Activated B cell treated with CpG ODN at 0.5 μM for 24 hours (primary cell): ENCODE results near the gene SCNN1A. TPM values are rescaled to one million over a fixed set of nuclear protein-coding genes. Genes with fewer than 3 reads are reported as not detected.

ENCODE experiments used
- ATAC-seq: fragments of 200-7000 bp; cut with Tn5 transposase; one replicate; pipeline ENCODE4 v1.10.0; 2021; ENCODE audit warnings: low read depth, mild to moderate bottlenecking, moderate library complexity
- CTCF ChIA-PET: fragments of 350-600 bp; sonication (Branson Sonifier 250); formaldehyde crosslinking; loops from one replicate; lab custom pipeline; 2021; ENCODE audit warnings: antibody characterized with exemption; lab: Charles Lee
- POLR2A ChIA-PET: fragments of 350-600 bp; sonication (Branson Sonifier 250); formaldehyde crosslinking; loops from one replicate; lab custom pipeline; 2021; ENCODE audit warnings: antibody characterized with exemption; lab: Charles Lee
- DNase-seq: peaks from one replicate; pipeline ENCODE4 v3.0.0; 2022
- H3K27ac Mint-ChIP-seq: one replicate; pipeline ENCODE4 v1.8.0; 2020; ENCODE audit warnings: mixed read lengths
- H3K27me3 Mint-ChIP-seq: one replicate; pipeline ENCODE4 v1.8.0; 2021; ENCODE audit warnings: mixed read lengths
- H3K36me3 Mint-ChIP-seq: one replicate; pipeline ENCODE4 v1.8.0; 2021; ENCODE audit warnings: low read depth, mixed read lengths
- H3K4me1 Mint-ChIP-seq: one replicate; pipeline ENCODE4 v1.8.0; 2021; ENCODE audit warnings: mixed read lengths
- H3K4me3 Mint-ChIP-seq: one replicate; pipeline ENCODE4 v1.8.0; 2020; ENCODE audit warnings: mild to moderate bottlenecking, mixed read lengths
- H3K9me3 Mint-ChIP-seq: one replicate; pipeline ENCODE4 v1.8.0; 2020; ENCODE audit warnings: mixed read lengths
- intact Hi-C: fragments of 100-400 bp; cut with micrococcal nuclease; formaldehyde crosslinking; loops from one replicate; pipeline ENCODE4 v1.15.1; 2024
- total RNA-seq: library from RNA; stranded (reverse); gene quantifications from 2 replicates; pipeline ENCODE4 v1.2.3, GENCODE V29; 2022
- TF ChIP-seq, protein P1 (sequence below): fragments of 200-600 bp; IDR thresholded peaks from one replicate; pipeline ENCODE4 v1.8.0; 2022; ENCODE audit warnings: antibody characterized with exemption, mild to moderate bottlenecking

Gene SCNN1A
- total RNA-seq, 1 donor from 2014 or later = not detected

DNA sequence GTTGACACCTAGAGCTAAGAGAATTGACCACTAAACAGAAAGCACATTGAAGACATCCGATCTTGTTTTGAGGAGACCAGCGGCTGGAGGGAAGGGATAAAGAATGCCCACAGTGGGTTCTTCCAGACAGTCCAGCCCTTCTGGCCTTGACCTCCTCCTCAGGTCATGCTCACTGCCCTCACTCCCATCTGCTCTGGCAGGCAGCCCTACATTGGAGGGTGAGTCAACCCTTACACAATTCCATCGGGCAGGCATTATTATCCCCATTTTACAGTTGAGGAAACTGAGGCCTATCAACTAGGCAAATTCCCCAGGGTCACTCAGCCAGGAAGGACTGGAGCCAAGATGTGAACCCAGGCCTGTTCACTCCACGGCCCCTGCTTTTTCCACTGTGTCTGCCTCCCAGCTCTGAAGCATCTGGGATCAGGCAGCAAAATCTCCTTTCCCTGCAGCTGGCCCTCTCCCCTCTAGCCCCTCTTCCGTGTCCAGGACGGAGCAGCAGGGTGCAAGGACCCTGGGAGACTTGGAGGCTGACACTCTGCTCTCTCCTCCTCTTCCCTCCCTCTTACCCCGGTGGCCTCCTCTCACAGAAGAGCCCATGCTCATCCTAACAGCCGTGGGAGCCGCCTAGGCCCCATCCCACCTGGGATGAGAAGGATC is 5.3 kb downstream of the SCNN1A start:
- POLR2A ChIA-PET = interaction anchor here (0.7 kb wide), 1 partner anchor 51 kb away, joined by 7 read pairs; no protein-coding TSS in a partner anchor
- H3K9me3 Mint-ChIP-seq = peaks cover 6% of the 10 kb centered on the region
- peaks cover 7% of the 10 kb centered on the region for H3K4me1 Mint-ChIP-seq
- no peak overlapping the region for H3K27ac Mint-ChIP-seq
- no peaks in the 10 kb centered on the region for H3K36me3 Mint-ChIP-seq
- CTCF ChIA-PET = no interaction called here
- TF ChIP-seq, protein P1, sequence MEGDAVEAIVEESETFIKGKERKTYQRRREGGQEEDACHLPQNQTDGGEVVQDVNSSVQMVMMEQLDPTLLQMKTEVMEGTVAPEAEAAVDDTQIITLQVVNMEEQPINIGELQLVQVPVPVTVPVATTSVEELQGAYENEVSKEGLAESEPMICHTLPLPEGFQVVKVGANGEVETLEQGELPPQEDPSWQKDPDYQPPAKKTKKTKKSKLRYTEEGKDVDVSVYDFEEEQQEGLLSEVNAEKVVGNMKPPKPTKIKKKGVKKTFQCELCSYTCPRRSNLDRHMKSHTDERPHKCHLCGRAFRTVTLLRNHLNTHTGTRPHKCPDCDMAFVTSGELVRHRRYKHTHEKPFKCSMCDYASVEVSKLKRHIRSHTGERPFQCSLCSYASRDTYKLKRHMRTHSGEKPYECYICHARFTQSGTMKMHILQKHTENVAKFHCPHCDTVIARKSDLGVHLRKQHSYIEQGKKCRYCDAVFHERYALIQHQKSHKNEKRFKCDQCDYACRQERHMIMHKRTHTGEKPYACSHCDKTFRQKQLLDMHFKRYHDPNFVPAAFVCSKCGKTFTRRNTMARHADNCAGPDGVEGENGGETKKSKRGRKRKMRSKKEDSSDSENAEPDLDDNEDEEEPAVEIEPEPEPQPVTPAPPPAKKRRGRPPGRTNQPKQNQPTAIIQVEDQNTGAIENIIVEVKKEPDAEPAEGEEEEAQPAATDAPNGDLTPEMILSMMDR = no peak
- DNase-seq (no peak), ATAC-seq (no peak)
- no peak overlapping the region for H3K4me3 Mint-ChIP-seq
- intact Hi-C loops = no loop called here
- H3K27me3 Mint-ChIP-seq = peaks cover 29% of the 10 kb centered on the region

DNA sequence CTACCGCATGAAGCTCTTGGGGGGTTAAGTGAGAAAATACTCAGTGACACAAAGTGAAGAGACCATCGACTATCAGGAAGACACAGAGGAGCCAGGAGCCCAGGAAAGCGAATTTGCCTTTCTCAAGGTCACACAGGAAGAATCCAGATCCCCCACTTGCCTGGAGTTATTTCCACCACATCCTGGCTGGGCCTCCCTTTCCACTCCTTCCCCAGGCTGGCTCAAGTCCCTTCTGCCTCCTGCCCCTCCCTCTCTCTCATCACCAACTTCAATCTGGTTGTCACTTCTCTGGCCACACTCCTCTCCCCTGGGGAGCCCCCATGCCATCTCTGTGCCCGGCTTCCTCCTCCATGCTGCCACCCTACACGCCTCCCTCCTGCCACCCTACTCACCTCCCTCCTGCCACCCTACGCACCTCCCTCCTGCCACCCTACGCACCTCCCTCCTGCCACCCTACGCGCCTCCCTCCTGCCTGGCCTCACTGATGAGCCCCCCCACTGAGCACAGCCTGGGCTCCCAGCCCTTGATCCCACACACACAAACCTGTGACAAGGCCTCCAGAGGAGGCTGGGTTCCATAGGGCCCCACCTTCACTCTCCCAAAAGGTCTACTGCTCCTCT is 6.3 kb downstream of the SCNN1A start:
- TF ChIP-seq, protein P1 = no peak
- no peak overlapping the region for H3K4me3 Mint-ChIP-seq
- intact Hi-C loops = no loop called here
- ATAC-seq (no peak), DNase-seq (no peak)
- peaks cover 6% of the 10 kb centered on the region for H3K9me3 Mint-ChIP-seq
- no peaks in the 10 kb centered on the region for H3K36me3 Mint-ChIP-seq
- ChIA-PET POLR2A (interaction anchor here (0.7 kb wide), 1 partner anchor 50 kb away, joined by 7 read pairs; no protein-coding TSS in a partner anchor), CTCF (no interaction called here)
- no peak overlapping the region for H3K27ac Mint-ChIP-seq
- H3K4me1 Mint-ChIP-seq = peaks cover 9% of the 10 kb centered on the region
- H3K27me3 Mint-ChIP-seq = peaks cover 27% of the 10 kb centered on the region

DNA sequence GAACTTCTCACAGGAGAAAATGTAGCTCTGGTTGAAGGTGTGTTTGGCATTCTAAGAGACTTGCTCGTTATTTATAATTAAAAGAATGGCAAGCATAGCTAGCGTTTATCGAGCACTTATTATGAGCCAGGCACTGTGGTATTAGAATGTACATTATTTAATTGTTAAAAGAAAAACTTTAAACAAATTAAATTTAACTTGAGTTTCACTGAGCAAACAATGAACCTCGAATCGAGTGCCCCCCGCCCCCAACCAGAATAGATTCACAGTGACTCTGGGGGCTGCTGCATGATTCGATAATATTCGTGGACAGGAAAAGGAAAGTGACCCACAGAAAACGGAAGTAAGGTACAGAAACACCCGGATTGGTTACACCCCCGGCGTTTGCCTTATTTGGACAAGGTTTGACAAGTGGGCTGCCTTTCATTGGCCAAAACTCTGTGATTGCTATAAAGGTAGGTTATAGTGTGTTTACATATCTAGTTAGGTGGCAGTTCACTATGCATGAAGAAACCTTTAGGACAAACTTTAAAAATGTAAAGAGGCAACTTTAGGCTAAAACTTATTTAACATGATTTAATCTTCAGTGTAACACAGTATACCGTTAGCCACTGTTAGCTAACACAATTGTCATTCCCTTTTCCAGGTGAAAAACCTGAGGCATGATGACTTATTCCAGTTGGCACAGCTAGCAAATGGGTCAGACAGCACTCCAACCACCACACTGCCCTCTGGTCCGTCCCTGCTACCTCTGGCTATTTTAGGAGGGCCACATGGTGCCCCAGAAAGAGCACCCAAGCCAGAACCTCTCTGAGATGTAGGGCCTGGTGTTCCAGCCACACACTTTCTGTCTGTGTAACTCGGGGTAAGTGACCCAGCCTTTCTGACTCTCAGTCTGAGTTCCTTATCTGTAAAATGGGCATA is 7.1 kb downstream of the SCNN1A start:
- H3K27ac Mint-ChIP-seq = no peak overlapping the region
- H3K4me3 Mint-ChIP-seq = no peak overlapping the region
- no peak for ATAC-seq
- peaks cover 6% of the 10 kb centered on the region for H3K9me3 Mint-ChIP-seq
- POLR2A ChIA-PET = no interaction called here
- CTCF ChIA-PET = no interaction called here
- intact Hi-C loops = loop anchor here (1.0 kb wide), 1 partner anchor 45 kb away; no protein-coding TSS in a partner anchor
- no peaks in the 10 kb centered on the region for H3K36me3 Mint-ChIP-seq
- DNase-seq = no peak
- peaks cover 9% of the 10 kb centered on the region for H3K4me1 Mint-ChIP-seq
- TF ChIP-seq, protein P1 = no peak
- peaks cover 24% of the 10 kb centered on the region for H3K27me3 Mint-ChIP-seq

DNA sequence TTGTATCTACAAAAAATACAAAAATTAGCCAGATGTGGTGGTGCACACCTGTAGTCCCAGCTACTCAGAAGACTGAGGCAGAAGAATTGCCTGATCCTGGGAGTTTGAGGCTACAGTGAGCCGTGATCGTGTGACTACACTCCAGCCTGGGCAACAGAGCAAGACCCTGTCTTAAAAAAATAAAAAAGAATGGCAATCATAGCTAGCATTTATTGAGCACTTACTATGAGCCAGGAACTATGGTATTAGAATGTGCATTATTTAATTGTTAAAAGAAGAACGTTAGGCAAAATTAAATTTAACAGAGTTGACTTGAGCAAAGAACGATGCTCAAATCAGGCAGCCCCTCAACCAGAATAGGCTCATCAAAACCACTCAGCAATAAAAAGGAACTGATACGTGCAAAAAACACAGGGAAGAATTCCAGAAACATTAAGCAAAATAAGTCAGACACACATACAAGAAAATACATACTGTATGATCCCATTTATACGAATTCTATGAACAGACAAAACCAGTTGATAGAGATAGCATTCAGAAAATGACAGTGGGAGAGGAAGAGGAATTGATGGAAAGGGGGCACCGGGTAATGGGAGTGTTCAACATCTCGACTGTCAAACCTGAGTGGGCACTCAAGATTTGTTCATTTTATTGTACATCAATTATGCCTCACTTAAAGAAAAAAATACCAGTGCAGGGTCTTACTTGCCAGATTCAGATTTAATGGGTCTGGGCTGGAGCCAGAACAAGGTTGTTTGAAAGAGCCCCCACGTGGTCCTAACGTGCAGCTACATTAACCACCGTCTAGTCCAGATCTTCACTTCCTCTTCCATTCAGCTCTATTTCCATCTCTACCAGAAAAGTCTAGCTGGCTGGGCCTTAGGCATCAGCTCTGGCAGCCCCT is 8.0 kb downstream of the SCNN1A start:
- CTCF ChIA-PET = no interaction called here
- ATAC-seq = peak; percentile 77
- intact Hi-C loops = loop anchor here (1.0 kb wide), 1 partner anchor 44 kb away; no protein-coding TSS in a partner anchor
- Mint-ChIP-seq H3K27ac (no peak overlapping the region), H3K4me1 (peaks cover 9% of the 10 kb centered on the region), H3K4me3 (no peak overlapping the region), H3K27me3 (peaks cover 16% of the 10 kb centered on the region), H3K36me3 (no peaks in the 10 kb centered on the region), H3K9me3 (peaks cover 6% of the 10 kb centered on the region)
- TF ChIP-seq, protein P1 = no peak
- POLR2A ChIA-PET = interaction anchor here (0.7 kb wide), 1 partner anchor 239 kb away, joined by 3 read pairs; no protein-coding TSS in a partner anchor
- DNase-seq = no peak
